Measurements from ENCODE around the gene CYTH3. TPM values are rescaled to one million over a fixed set of nuclear protein-coding genes. Genes with fewer than 3 reads are reported as not detected.

CYTH3 gene
- total RNA-seq, 1 experiment from 2014 or later, result 16.7 TPM

DNA sequence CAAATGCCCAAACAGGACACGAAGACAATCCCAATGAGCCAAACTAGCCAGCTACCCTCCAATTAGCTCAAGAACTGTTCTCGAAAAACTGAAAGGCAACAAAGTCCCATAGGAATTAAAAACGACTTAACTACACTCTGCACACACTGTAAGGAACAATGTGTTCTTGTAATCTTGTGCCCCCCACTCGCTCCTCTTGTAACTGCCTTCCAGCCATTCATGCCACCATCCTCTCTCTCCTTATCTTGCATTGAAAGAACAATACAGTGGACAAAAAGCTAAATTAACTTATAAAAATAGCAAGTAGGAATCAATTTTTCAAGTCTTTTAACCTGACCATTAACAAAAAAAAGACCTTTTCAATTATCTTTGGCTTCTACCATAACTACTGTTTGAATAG lies 2.9 kb downstream of the CYTH3 start (continued):
- TF ChIP-seq, protein P1, sequence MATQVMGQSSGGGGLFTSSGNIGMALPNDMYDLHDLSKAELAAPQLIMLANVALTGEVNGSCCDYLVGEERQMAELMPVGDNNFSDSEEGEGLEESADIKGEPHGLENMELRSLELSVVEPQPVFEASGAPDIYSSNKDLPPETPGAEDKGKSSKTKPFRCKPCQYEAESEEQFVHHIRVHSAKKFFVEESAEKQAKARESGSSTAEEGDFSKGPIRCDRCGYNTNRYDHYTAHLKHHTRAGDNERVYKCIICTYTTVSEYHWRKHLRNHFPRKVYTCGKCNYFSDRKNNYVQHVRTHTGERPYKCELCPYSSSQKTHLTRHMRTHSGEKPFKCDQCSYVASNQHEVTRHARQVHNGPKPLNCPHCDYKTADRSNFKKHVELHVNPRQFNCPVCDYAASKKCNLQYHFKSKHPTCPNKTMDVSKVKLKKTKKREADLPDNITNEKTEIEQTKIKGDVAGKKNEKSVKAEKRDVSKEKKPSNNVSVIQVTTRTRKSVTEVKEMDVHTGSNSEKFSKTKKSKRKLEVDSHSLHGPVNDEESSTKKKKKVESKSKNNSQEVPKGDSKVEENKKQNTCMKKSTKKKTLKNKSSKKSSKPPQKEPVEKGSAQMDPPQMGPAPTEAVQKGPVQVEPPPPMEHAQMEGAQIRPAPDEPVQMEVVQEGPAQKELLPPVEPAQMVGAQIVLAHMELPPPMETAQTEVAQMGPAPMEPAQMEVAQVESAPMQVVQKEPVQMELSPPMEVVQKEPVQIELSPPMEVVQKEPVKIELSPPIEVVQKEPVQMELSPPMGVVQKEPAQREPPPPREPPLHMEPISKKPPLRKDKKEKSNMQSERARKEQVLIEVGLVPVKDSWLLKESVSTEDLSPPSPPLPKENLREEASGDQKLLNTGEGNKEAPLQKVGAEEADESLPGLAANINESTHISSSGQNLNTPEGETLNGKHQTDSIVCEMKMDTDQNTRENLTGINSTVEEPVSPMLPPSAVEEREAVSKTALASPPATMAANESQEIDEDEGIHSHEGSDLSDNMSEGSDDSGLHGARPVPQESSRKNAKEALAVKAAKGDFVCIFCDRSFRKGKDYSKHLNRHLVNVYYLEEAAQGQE (IDR thresholded peaks at IDR 0.05; ENCODE audit: low read depth), result no peak

DNA sequence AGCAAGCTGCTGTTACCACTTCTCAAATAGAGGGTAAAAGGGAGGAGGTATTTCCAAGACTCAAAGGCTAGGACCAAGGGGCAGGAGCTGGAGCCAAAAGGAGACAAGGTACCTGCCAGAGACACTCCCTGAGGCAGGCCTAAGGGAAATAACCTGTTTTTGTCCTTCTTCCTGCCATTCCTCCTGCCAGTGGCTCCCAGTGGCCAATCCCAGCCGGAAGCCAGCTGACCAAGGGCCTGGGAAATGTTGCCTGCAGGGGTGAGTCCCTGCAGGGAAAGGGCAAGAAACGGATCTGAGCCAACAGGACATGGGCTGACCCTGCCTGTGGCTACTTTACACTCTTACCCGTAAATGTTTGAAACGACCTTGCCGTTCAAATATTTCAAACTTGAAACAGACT lies 3.5 kb downstream of the CYTH3 start:
- Histone ChIP-seq H3K4me3 (replicated peaks in 1 of 2; ENCODE audit: low read depth in 1 of 2, low read length in 2 of 2) (no peak overlapping the region), H3K27ac (ENCODE audit: low read depth, low read length) (no peak overlapping the region), H3K9me2 (ENCODE audit: insufficient read depth) (no peaks in the 10 kb centered on the region), H2AFZ (ENCODE audit: low read depth, low read length, poor library complexity, severe bottlenecking) (no peak overlapping the region), H3K4me1 (ENCODE audit: control insufficient read depth in 1 of 2, insufficient read depth in 2 of 2, low read length in 2 of 2) (peaks cover 14 to 30% of the 10 kb centered on the region in 2 experiments), H3K27me3 (ENCODE audit: insufficient read depth, low read length) (no peaks in the 10 kb centered on the region), H3K9me3 (ENCODE audit: control insufficient read depth in 1 of 2, insufficient read depth in 1 of 2, low read depth in 1 of 2, low read length in 2 of 2) (no peaks in the 10 kb centered on the region), H3K4me2 (ENCODE audit: low read length) (no peak overlapping the region), H3K79me2 (ENCODE audit: insufficient read depth, low read length) (peaks cover 67% of the 10 kb centered on the region), H3K36me3 (ENCODE audit: control insufficient read depth in 1 of 2, insufficient read depth in 2 of 2, low read length in 2 of 2) (no peaks in the 10 kb centered on the region), H3K9ac (ENCODE audit: low read length) (no peak overlapping the region), H4K20me1 (ENCODE audit: insufficient read depth) (no peaks in the 10 kb centered on the region)
- CTCF ChIA-PET, result interaction anchor here (1.7 kb wide), 1 partner anchor 109 kb away, joined by 4 read pairs; no protein-coding TSS in a partner anchor
- no TSS peak for BruUV-seq (replicated peaks)
- intact Hi-C loops (cut with micrococcal nuclease), result no loop called here
- ATAC-seq (no peak), DNase-seq (ENCODE audit: low read depth, low spot score) (no peak)
- TF ChIP-seq MAX (IDR thresholded peaks at IDR 0.05) (no peak), CBX3 (IDR thresholded peaks at IDR 0.05; ENCODE audit: low read depth) (no peak), ELF1 (IDR thresholded peaks at IDR 0.05; ENCODE audit: borderline replicate concordance, low read depth) (no peak), ZNF274 (IDR thresholded peaks at IDR 0.05; ENCODE audit: low read depth, low read length) (no peak)
- TF ChIP-seq, protein P2, sequence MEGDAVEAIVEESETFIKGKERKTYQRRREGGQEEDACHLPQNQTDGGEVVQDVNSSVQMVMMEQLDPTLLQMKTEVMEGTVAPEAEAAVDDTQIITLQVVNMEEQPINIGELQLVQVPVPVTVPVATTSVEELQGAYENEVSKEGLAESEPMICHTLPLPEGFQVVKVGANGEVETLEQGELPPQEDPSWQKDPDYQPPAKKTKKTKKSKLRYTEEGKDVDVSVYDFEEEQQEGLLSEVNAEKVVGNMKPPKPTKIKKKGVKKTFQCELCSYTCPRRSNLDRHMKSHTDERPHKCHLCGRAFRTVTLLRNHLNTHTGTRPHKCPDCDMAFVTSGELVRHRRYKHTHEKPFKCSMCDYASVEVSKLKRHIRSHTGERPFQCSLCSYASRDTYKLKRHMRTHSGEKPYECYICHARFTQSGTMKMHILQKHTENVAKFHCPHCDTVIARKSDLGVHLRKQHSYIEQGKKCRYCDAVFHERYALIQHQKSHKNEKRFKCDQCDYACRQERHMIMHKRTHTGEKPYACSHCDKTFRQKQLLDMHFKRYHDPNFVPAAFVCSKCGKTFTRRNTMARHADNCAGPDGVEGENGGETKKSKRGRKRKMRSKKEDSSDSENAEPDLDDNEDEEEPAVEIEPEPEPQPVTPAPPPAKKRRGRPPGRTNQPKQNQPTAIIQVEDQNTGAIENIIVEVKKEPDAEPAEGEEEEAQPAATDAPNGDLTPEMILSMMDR (IDR thresholded peaks at IDR 0.05 in 2 of 3, conservative IDR thresholded peaks at IDR 0.05 in 1 of 3; ENCODE audit: borderline replicate concordance in 1 of 3, insufficient read depth in 1 of 3, low read depth in 2 of 3, low read length in 2 of 3), result no peak
- TF ChIP-seq, protein P3, sequence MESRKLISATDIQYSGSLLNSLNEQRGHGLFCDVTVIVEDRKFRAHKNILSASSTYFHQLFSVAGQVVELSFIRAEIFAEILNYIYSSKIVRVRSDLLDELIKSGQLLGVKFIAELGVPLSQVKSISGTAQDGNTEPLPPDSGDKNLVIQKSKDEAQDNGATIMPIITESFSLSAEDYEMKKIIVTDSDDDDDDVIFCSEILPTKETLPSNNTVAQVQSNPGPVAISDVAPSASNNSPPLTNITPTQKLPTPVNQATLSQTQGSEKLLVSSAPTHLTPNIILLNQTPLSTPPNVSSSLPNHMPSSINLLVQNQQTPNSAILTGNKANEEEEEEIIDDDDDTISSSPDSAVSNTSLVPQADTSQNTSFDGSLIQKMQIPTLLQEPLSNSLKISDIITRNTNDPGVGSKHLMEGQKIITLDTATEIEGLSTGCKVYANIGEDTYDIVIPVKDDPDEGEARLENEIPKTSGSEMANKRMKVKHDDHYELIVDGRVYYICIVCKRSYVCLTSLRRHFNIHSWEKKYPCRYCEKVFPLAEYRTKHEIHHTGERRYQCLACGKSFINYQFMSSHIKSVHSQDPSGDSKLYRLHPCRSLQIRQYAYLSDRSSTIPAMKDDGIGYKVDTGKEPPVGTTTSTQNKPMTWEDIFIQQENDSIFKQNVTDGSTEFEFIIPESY (IDR thresholded peaks at IDR 0.05; ENCODE audit: extremely low read depth, insufficient replicate concordance, low read length), result no peak
- POLR2A ChIA-PET, result no interaction called here
- RAD21 ChIA-PET (ENCODE audit: low non-redundant PET in 1 of 2, low total read pairs in 2 of 2, uncharacterized antibody in 2 of 2, unreplicated experiment in 2 of 2), result no interaction called here
